Measurements from ENCODE around the gene MAGOHB. TPM values are rescaled to one million over a fixed set of nuclear protein-coding genes. Genes with fewer than 3 reads are reported as not detected.
"Not testable (repeated sequence)": the region's sequence is repeated elsewhere in the genome, so short reads cannot be mapped to it uniquely, and the experiment has no call there.

Gene MAGOHB
- total and polyA plus RNA-seq, 4 donors: 19.3 to 39.7 (median 23.1) TPM

- Histone ChIP-seq H3K27ac (ENCODE audit: low read depth in 1 of 2, low read length in 1 of 2) (peak overlapping the region in 1 of 2 donors; percentile 80), H3K27me3 (ENCODE audit: control insufficient read depth in 3 of 3, insufficient read depth in 3 of 3, low read length in 2 of 3) (no peaks in the 10 kb centered on the region), H3K9ac (ENCODE audit: insufficient read depth in 1 of 2, low read length in 2 of 2) (peak overlapping the region; percentile 89 to 100), H3K9me3 (ENCODE audit: control insufficient read depth in 4 of 4, insufficient read depth in 3 of 4, low read length in 3 of 4) (peaks cover 0 to 1% (median 0%) of the 10 kb centered on the region in 4 donors), H3K4me1 (ENCODE audit: control insufficient read depth in 5 of 5, insufficient read depth in 5 of 5, low read length in 5 of 5) (peaks cover 0 to 17% (median 3%) of the 10 kb centered on the region in 5 donors), H3K4me3 (no peak overlapping the region), H3K36me3 (ENCODE audit: control insufficient read depth in 4 of 4, insufficient read depth in 4 of 4, low read length in 4 of 4) (peaks cover 0 to 16% (median 4%) of the 10 kb centered on the region in 4 donors)
- ATAC-seq (ENCODE audit: insufficient read depth, low FRiP score): no peak
- 25 to 48% methylated on average over 4 of the region's 4 CpGs for WGBS, 2 donors
- TF ChIP-seq CTCF (IDR thresholded peaks at IDR 0.05; ENCODE audit: control extremely low read depth, extremely low read depth): no peak
- no peak for DNase-seq
Observed at GRCh38 chr12:10614056-10614370, 604 bp upstream of the MAGOHB start.

- H3K4me1 ChIP-seq (ENCODE audit: control insufficient read depth in 5 of 5, insufficient read depth in 5 of 5, low read length in 5 of 5): peaks cover 0 to 17% (median 3%) of the 10 kb centered on the region in 5 donors
- 1% methylated on average over 6 of the region's 6 CpGs for WGBS, 2 donors
- peaks cover 0 to 1% (median 0%) of the 10 kb centered on the region in 4 donors for H3K9me3 ChIP-seq (ENCODE audit: control insufficient read depth in 4 of 4, insufficient read depth in 3 of 4, low read length in 3 of 4)
- peaks cover 0 to 22% (median 6%) of the 10 kb centered on the region in 4 donors for H3K36me3 ChIP-seq (ENCODE audit: control insufficient read depth in 4 of 4, insufficient read depth in 4 of 4, low read length in 4 of 4)
- TF ChIP-seq CTCF (IDR thresholded peaks at IDR 0.05; ENCODE audit: control extremely low read depth, extremely low read depth): no peak
- DNase-seq (no peak), ATAC-seq (ENCODE audit: insufficient read depth, low FRiP score) (no peak)
- H3K27ac ChIP-seq (ENCODE audit: low read depth in 1 of 2, low read length in 1 of 2): peak overlapping the region; percentile 80 to 95
- peak overlapping the region; percentile 95 for H3K4me3 ChIP-seq
- H3K9ac ChIP-seq (ENCODE audit: insufficient read depth in 1 of 2, low read length in 2 of 2): peak overlapping the region; percentile 89 to 100
- no peaks in the 10 kb centered on the region for H3K27me3 ChIP-seq (ENCODE audit: control insufficient read depth in 3 of 3, insufficient read depth in 3 of 3, low read length in 2 of 3)
Observed at GRCh38 chr12:10612984-10613348, 443 bp downstream of the MAGOHB start.

DNA sequence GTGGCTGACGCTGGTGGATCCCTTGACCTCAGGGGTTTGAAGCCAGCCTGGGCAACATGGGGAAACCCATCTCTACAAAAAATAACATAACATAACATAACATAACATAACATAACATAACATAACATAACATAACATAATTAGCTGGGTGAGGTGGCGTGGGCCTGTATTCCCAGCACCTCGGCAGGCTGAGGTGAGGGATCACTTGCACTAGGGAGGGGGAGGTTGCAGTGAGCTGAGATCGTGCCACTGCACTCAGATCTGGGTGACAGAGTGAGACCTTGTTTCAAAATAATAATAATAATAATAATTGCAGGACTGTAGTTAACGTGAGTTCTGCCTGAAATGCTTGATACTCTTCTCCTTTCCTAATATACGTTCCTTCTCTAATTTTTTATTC, 1.3 kb downstream of the MAGOHB start:
- Histone ChIP-seq H3K27ac (ENCODE audit: low read depth in 1 of 2, low read length in 1 of 2) (no peak overlapping the region), H3K27me3 (ENCODE audit: control insufficient read depth in 3 of 3, insufficient read depth in 3 of 3, low read length in 2 of 3) (no peaks in the 10 kb centered on the region), H3K9ac (ENCODE audit: insufficient read depth in 1 of 2, low read length in 2 of 2) (peak overlapping the region; percentile 89 to 100), H3K36me3 (ENCODE audit: control insufficient read depth in 4 of 4, insufficient read depth in 4 of 4, low read length in 4 of 4) (peaks cover 2 to 29% (median 6%) of the 10 kb centered on the region in 4 donors), H3K4me3 (no peak overlapping the region), H3K4me1 (ENCODE audit: control insufficient read depth in 5 of 5, insufficient read depth in 5 of 5, low read length in 5 of 5) (peaks cover 0 to 17% (median 3%) of the 10 kb centered on the region in 5 donors), H3K9me3 (ENCODE audit: control insufficient read depth in 4 of 4, insufficient read depth in 3 of 4, low read length in 3 of 4) (no peaks in the 10 kb centered on the region)
- DNase-seq (no peak), ATAC-seq (ENCODE audit: insufficient read depth, low FRiP score) (no peak)
- TF ChIP-seq CTCF (IDR thresholded peaks at IDR 0.05; ENCODE audit: control extremely low read depth, extremely low read depth): no peak
- 74 to 79% methylated on average over 6 of the region's 6 CpGs for WGBS, 2 donors

DNA sequence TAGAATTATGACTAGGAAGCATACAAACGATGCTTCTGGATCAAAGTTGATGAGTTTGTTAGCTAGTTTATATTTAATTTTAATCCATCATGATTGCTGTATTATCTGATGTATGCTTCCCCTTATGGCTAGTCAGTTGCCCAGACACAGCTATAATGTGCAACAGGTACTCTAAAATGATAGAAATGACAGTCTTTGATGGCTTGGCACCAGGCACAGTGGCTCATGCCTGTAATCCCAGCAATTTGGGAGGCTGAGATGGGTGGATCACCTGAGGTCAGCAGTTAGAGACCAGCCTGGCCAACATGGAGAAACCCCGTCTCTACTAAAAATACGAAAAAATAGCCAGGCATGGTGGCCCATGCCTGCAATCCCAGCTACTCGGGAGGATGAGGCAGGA, 2.2 kb downstream of the MAGOHB start:
- Histone ChIP-seq H3K36me3 (ENCODE audit: control insufficient read depth in 4 of 4, insufficient read depth in 4 of 4, low read length in 4 of 4) (peaks cover 3 to 32% (median 8%) of the 10 kb centered on the region in 4 donors), H3K4me1 (ENCODE audit: control insufficient read depth in 5 of 5, insufficient read depth in 5 of 5, low read length in 5 of 5) (peaks cover 0 to 17% (median 3%) of the 10 kb centered on the region in 5 donors)
- not testable (repeated sequence) for H3K4me3 ChIP-seq; H3K9ac ChIP-seq (ENCODE audit: insufficient read depth in 1 of 2, low read length in 2 of 2); H3K27ac ChIP-seq (ENCODE audit: low read depth in 1 of 2, low read length in 1 of 2); H3K27me3 ChIP-seq (ENCODE audit: control insufficient read depth in 3 of 3, insufficient read depth in 3 of 3, low read length in 2 of 3); DNase-seq; ATAC-seq (ENCODE audit: insufficient read depth, low FRiP score); H3K9me3 ChIP-seq (ENCODE audit: control insufficient read depth in 4 of 4, insufficient read depth in 3 of 4, low read length in 3 of 4)
- WGBS, 2 donors: 88 to 97% methylated on average over 4 of the region's 4 CpGs

Data from lung (tissue), 12 donors.